Bronchial epithelial cell (primary cell): ENCODE data around the gene KCNH5. TPM values are rescaled to one million over a fixed set of nuclear protein-coding genes. Genes with fewer than 3 reads are reported as not detected.

Experiments
- DNase-seq: peaks from one replicate; pipeline ENCODE4 v3.0.0-alpha.2; 2010; ENCODE audit warnings: low read depth
- FAIRE-seq: peaks from 2 replicates; lab custom pipeline; 2011; peaks lifted over from hg19 to GRCh38; lab: Jason Lieb, UNC
- H3K27me3 ChIP-seq: 2 replicates; pipeline ENCODE4 v1.5.1; 2011; ENCODE audit warnings: low read length; ENCODE audit not compliant: control insufficient read depth, insufficient read depth
- H3K36me3 ChIP-seq: 2 replicates; pipeline ENCODE4 v1.5.1; 2011; ENCODE audit warnings: low read length; ENCODE audit not compliant: control insufficient read depth, insufficient read depth
- H3K4me3 ChIP-seq: 2 replicates; pipeline ENCODE4 v1.5.1; 2011; ENCODE audit warnings: mild to moderate bottlenecking, low read depth, low read length, control low read depth
- CTCF ChIP-seq: IDR thresholded peaks from 2 replicates; pipeline ENCODE4 v1.5.1; 2011; ENCODE audit warnings: mild to moderate bottlenecking, moderate library complexity, low read length, control low read depth, inconsistent platforms; ENCODE audit not compliant: insufficient read depth, severe bottlenecking
- total RNA-seq: library from RNA; depleted of rRNA; stranded (reverse); fragments of >200 nt; gene quantifications from 2 replicates; pipeline ENCODE4 v1.2.1, GENCODE V29; 2014

Gene KCNH5
- total RNA-seq, 1 donor from 2014 or later: under 0.01 TPM

- TF ChIP-seq CTCF: no peak
- no peaks in the 10 kb centered on the region for H3K36me3 ChIP-seq
- DNase-seq (no peak), FAIRE-seq (no peak)
- H3K4me3 ChIP-seq: no peak overlapping the region
- no peaks in the 10 kb centered on the region for H3K27me3 ChIP-seq
These were observed 348.3 kb downstream of the KCNH5 start for GRCh38 chr14:62696929-62697328.

GRCh38 chr14:62696331-62696924 is 348.8 kb downstream of the KCNH5 start:
- Histone ChIP-seq H3K27me3 (no peaks in the 10 kb centered on the region), H3K4me3 (no peak overlapping the region), H3K36me3 (no peaks in the 10 kb centered on the region)
- no peak for TF ChIP-seq CTCF
- FAIRE-seq (no peak), DNase-seq (no peak)

- Histone ChIP-seq H3K27me3 (no peaks in the 10 kb centered on the region), H3K4me3 (no peak overlapping the region), H3K36me3 (no peaks in the 10 kb centered on the region)
- no peak for TF ChIP-seq CTCF
- peak; percentile 87 for DNase-seq
- FAIRE-seq: no peak
These were observed 351.2 kb downstream of the KCNH5 start for GRCh38 chr14:62694075-62694474.

- TF ChIP-seq CTCF: no peak
- no peaks in the 10 kb centered on the region for H3K36me3 ChIP-seq
- DNase-seq (peak; percentile 34), FAIRE-seq (no peak)
- no peaks in the 10 kb centered on the region for H3K27me3 ChIP-seq
- H3K4me3 ChIP-seq: no peak overlapping the region
These were observed 352.7 kb downstream of the KCNH5 start for GRCh38 chr14:62692490-62693106.

GRCh38 chr14:62691647-62692489 is 353.4 kb downstream of the KCNH5 start:
- peak; percentile 100 for DNase-seq
- no peak for TF ChIP-seq CTCF
- H3K27me3 ChIP-seq: no peaks in the 10 kb centered on the region
- H3K36me3 ChIP-seq: no peaks in the 10 kb centered on the region
- peak; percentile 97 for FAIRE-seq
- H3K4me3 ChIP-seq: no peak overlapping the region
